Suprapubic skin (tissue), 3 donors: ENCODE measurements around the gene TBC1D22A.

Experiments used
- POLR2AphosphoS5 ChIP-seq, 3 donors: sonication (generic); formaldehyde crosslinking; IDR thresholded peaks; one replicate each; pipeline ENCODE4 v1.6.1; 2017; ENCODE audit warnings: antibody characterized with exemption in 3 of 3
- TF ChIP-seq, protein P1 (sequence below), 2 donors: fragments of 200-600 bp in 1 of 2; fragments of 450-650 bp in 1 of 2; sonication (generic) in 1 of 2; IDR thresholded peaks; one replicate each; pipeline ENCODE4 v1.5.1; 2016 to 2019; ENCODE audit warnings: antibody characterized with exemption in 2 of 2, mild to moderate bottlenecking in 1 of 2, moderate library complexity in 1 of 2

DNA sequence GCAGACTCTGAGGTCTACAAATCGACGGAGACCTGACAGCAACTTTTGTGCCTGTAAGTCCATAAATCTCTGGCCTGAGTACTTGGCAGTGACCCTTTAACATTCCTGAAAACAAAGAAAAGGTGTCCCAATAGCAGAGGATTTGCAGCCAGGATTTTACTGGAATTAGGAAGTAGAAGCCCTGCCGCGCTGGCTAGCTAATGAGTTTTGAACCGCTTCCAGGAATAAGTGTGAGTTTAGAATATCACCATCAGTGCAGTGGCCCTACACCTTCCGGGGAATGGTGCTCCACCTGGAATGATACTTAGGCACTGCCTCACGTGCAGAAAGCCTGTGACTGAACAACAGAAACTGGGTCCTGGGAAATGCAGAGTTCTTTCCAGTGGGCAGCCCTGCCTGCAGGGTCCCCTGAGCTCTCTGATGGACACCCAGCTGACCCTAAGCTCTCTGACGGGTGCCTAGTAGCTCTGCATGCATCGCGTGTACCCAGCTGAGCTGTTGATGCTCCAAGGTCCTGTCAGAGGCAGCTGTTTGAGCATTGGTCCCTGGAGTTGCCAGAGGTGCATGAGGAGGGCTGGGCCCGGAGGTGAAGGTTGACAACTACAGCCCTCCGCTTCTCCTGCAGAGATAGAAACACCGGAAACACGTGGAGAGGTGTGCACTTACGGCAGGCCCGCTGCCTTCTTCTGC is 380.9 kb downstream of the TBC1D22A start:
- TF ChIP-seq, protein P1, sequence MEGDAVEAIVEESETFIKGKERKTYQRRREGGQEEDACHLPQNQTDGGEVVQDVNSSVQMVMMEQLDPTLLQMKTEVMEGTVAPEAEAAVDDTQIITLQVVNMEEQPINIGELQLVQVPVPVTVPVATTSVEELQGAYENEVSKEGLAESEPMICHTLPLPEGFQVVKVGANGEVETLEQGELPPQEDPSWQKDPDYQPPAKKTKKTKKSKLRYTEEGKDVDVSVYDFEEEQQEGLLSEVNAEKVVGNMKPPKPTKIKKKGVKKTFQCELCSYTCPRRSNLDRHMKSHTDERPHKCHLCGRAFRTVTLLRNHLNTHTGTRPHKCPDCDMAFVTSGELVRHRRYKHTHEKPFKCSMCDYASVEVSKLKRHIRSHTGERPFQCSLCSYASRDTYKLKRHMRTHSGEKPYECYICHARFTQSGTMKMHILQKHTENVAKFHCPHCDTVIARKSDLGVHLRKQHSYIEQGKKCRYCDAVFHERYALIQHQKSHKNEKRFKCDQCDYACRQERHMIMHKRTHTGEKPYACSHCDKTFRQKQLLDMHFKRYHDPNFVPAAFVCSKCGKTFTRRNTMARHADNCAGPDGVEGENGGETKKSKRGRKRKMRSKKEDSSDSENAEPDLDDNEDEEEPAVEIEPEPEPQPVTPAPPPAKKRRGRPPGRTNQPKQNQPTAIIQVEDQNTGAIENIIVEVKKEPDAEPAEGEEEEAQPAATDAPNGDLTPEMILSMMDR (IDR thresholded peaks at IDR 0.05): no peak
- TF ChIP-seq POLR2AphosphoS5 (IDR thresholded peaks at IDR 0.05): no peak
